GM12878 (cell line): ENCODE data around the gene OGDHL. TPM values are rescaled to one million over a fixed set of nuclear protein-coding genes. Genes with fewer than 3 reads are reported as not detected.
"Not testable (repeated sequence)": the region's sequence is repeated elsewhere in the genome, so short reads cannot be mapped to it uniquely, and the experiment has no call there.

Source experiments
- ATAC-seq: fragments of 200-7000 bp; cut with Tn5 transposase; 3 replicates; pipeline ENCODE4 v1.9.1; 2020; ENCODE audit warnings: mild to moderate bottlenecking, moderate library complexity
- BruUV-seq: library from RNA; stranded (reverse); fragments of 400-500 nt; replicated peaks from 2 replicates; lab custom pipeline; 2021; lab: Mats Ljungman, UMichigan
- CTCF ChIA-PET: fragments of 300-600 bp; sonication (Branson Sonifier 250); formaldehyde crosslinking; extraction: SDS; loops from one replicate; lab custom pipeline; 2021; ENCODE audit warnings: inconsistent platforms; lab: Yijun Ruan, JAX
- POLR2A ChIA-PET: fragments of 350-600 bp; formaldehyde crosslinking; extraction: SDS; loops from one replicate; lab custom pipeline; 2021; ENCODE audit warnings: inconsistent platforms; lab: Charles Lee
- RAD21 ChIA-PET: fragments of 300-600 bp; sonication (Branson Sonifier 250); formaldehyde crosslinking; loops from one replicate; lab custom pipeline; 2023; ENCODE audit warnings: antibody characterized with exemption; ENCODE audit not compliant: unreplicated experiment; lab: Charles Lee
- SMC1A ChIA-PET: fragments of 300-600 bp; sonication (Branson Sonifier 250); formaldehyde crosslinking; loops from one replicate; lab custom pipeline; 2023; ENCODE audit not compliant: unreplicated experiment, uncharacterized antibody; lab: Charles Lee
- DNase-seq: peaks from one replicate; pipeline ENCODE4 v3.0.0-alpha.2; 2011; ENCODE audit warnings: low read depth, low spot score
- FAIRE-seq: peaks from 3 replicates; lab custom pipeline; 2011; peaks lifted over from hg19 to GRCh38; lab: Jason Lieb, UNC
- H2AFZ ChIP-seq: 2 replicates; pipeline ENCODE4 v1.6.0; 2011; ENCODE audit warnings: low read depth, low read length, control low read depth; ENCODE audit not compliant: control insufficient read depth
- H3K27ac ChIP-seq: 2 replicates; pipeline ENCODE4 v1.5.1; 2011; ENCODE audit warnings: control low read depth; ENCODE audit not compliant: control insufficient read depth, insufficient read depth
- H3K27me3 ChIP-seq, 2 experiments: replicated peaks in 1 of 2; 2 replicates each; pipeline versions ENCODE4 v1.6.0 to v1.6.1; 2011; ENCODE audit warnings: low read length in 1 of 2; ENCODE audit not compliant: control insufficient read depth in 2 of 2, insufficient read depth in 2 of 2
- H3K36me3 ChIP-seq, 2 experiments: 2 replicates each; pipeline ENCODE4 v1.5.1; 2011; ENCODE audit warnings: low read length in 1 of 2; ENCODE audit not compliant: control insufficient read depth in 2 of 2, insufficient read depth in 2 of 2
- H3K4me1 ChIP-seq: 2 replicates; pipeline ENCODE4 v1.6.1; 2011; ENCODE audit warnings: mild to moderate bottlenecking, low read length, moderate library complexity, mixed read lengths; ENCODE audit not compliant: control insufficient read depth, insufficient read depth
- H3K4me2 ChIP-seq: 2 replicates; pipeline ENCODE4 v1.6.0; 2011; ENCODE audit warnings: control low read depth; ENCODE audit not compliant: control insufficient read depth, insufficient read depth
- H3K4me3 ChIP-seq: fragments of 200-600 bp; sonication (generic); 2 replicates; pipeline ENCODE4 v1.5.1; 2016
- H3K79me2 ChIP-seq: 2 replicates; pipeline ENCODE4 v1.6.0; 2011; ENCODE audit warnings: low read length; ENCODE audit not compliant: control insufficient read depth, insufficient read depth
- H3K9ac ChIP-seq: 2 replicates; pipeline ENCODE4 v1.8.0; 2011; ENCODE audit warnings: low read length, control low read depth, mixed read lengths; ENCODE audit not compliant: control insufficient read depth, insufficient read depth
- H3K9me3 ChIP-seq: replicated peaks from 3 replicates; pipeline ENCODE4 v1.5.1; 2011; ENCODE audit warnings: mild to moderate bottlenecking, low read length; ENCODE audit not compliant: control insufficient read depth, insufficient read depth
- H4K20me1 ChIP-seq: 2 replicates; pipeline ENCODE4 v1.6.0; 2011; ENCODE audit not compliant: control insufficient read depth, insufficient read depth
- TBL1XR1 ChIP-seq: IDR thresholded peaks from 2 replicates; pipeline ENCODE4 v1.6.1; 2012; ENCODE audit warnings: low read depth, low read length, improper control_type of control experiment
- whole genome bisulfite sequencing: methylation state at CpG from one replicate; pipeline ENCODE4 v1.1.6; 2016; ENCODE audit warnings: low lambda C conversion rate; ENCODE audit not compliant: insufficient replicate concordance, insufficient coverage; ENCODE audit errors: missing lambda C conversion rate; 5-methylcytosine and 5-hydroxymethylcytosine counted together
- in situ Hi-C: fragments of 300-500 bp; cut with MboI; formaldehyde crosslinking; loops from 9 replicates; pipeline ENCODE4 v1.14.3; 2018; ENCODE audit warnings: mixed read lengths
- intact Hi-C: fragments of 100-400 bp; cut with micrococcal nuclease; formaldehyde crosslinking; loops from one replicate; pipeline ENCODE4 v1.14.2; 2022; ENCODE audit not compliant: unreplicated experiment
- polyA plus RNA-seq, 11 experiments: library from polyadenylated mRNA; depleted of rRNA in 4 of 11; unstranded in 6 of 11; stranded (reverse) in 5 of 11; fragments of >200 nt; fragmentation: Nextera tagmentation in 4 of 11; fragmentation: Illumina TruSeq in 1 of 11; extraction: Ambion mirVana in 4 of 11; extraction: Trizol in 1 of 11; gene quantifications; 1 replicate in 1 of 11; 2 replicates in 10 of 11; pipeline versions ENCODE4 v1.2.1 to v1.2.3, GENCODE V29; 2011 to 2016; ENCODE audit warnings: inconsistent platforms in 2 of 11, missing spikeins in 2 of 11, low read depth in 1 of 11
- total RNA-seq, 4 experiments: library from RNA; depleted of rRNA in 3 of 4; stranded (reverse); fragments of >200 nt in 3 of 4; fragmentation: Illumina TruSeq in 1 of 4; extraction: Trizol in 1 of 4; gene quantifications; 2 replicates each; pipeline versions ENCODE4 v1.2.1 to v1.2.3, GENCODE V29; 2013 to 2021

Gene OGDHL
- total and polyA plus RNA-seq, 10 of the 15 experiments (the other 5 are each of a cell fraction or from before 2014, with no cell fraction given) = 0.02 to 13.3 (median 0.34) TPM

DNA sequence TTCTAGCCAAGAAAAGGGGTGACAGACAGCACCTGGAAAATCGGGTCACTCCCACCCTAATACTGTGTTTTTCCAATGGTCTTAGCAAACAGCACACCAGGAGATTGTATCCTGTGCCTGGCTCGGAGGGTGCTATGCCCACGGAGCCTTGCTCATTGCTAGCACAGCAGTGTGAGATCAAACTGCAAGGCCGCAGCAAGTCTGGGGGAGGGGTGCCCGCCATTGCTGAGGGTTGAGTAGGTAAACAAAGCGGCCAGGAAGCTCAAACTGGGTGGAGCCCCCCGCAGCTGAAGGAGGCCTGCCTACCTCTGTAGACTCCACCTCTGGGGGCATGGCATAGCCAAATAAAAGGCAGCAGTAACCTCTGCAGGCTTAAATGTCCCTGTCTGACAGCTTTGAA lies 47.0 kb downstream of the OGDHL start:
- 61% methylated on average over 7 of the region's 7 CpGs for WGBS
- intact Hi-C loops, ATAC-seq, RAD21 ChIA-PET, CTCF ChIA-PET, BruUV-seq, H4K20me1 ChIP-seq, DNase-seq, H3K9ac ChIP-seq, H2AFZ ChIP-seq, FAIRE-seq, H3K4me3 ChIP-seq, H3K36me3 ChIP-seq, H3K79me2 ChIP-seq, H3K4me2 ChIP-seq, H3K27ac ChIP-seq, SMC1A ChIA-PET, H3K9me3 ChIP-seq, H3K4me1 ChIP-seq, POLR2A ChIA-PET, H3K27me3 ChIP-seq, in situ Hi-C loops: not testable (repeated sequence)

DNA sequence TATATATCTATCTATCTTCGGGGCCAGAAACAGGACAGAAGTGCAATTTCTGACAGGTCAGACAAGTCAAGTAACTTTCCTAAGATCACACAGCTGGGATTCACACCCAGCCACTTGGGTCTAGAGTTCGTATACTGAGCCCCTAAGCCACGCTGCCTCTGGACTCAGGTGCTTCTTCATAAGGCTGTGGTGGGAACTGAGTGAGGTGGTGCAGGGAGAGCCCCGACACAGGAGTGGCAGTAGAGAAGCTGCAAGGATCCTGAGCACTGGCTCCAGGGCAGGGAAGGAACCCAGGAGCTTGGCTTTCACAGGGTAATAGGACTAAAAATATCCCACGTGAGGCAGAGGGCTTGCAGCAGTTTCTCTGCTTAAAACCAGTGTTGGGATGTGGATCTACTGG lies 48.9 kb downstream of the OGDHL start:
- ChIA-PET SMC1A (no interaction called here), CTCF (no interaction called here), POLR2A (no interaction called here), RAD21 (no interaction called here)
- no peak overlapping the region for H3K4me3 ChIP-seq
- no peak overlapping the region for H3K4me2 ChIP-seq
- no peak for DNase-seq
- BruUV-seq = no TSS peak
- H2AFZ ChIP-seq = no peak overlapping the region
- no peaks in the 10 kb centered on the region for H3K79me2 ChIP-seq
- H3K36me3 ChIP-seq = no peaks in the 10 kb centered on the region
- no peaks in the 10 kb centered on the region for H4K20me1 ChIP-seq
- H3K9me3 ChIP-seq = no peaks in the 10 kb centered on the region
- no peak for TF ChIP-seq TBL1XR1
- H3K27ac ChIP-seq = no peak overlapping the region
- no peak for ATAC-seq
- intact Hi-C loops (no loop called here), in situ Hi-C loops (no loop called here)
- no peak for FAIRE-seq
- no peaks in the 10 kb centered on the region for H3K4me1 ChIP-seq
- no peak overlapping the region for H3K9ac ChIP-seq
- WGBS = 7% methylated on average over 5 of the region's 5 CpGs
- no peaks in the 10 kb centered on the region for H3K27me3 ChIP-seq
